K562 (cell line): ENCODE results near the gene FSCN2. TPM values are rescaled to one million over a fixed set of nuclear protein-coding genes. Genes with fewer than 3 reads are reported as not detected.

Experiments used
- HNRNPK ChIP-seq: fragments of 200-400 bp; formaldehyde crosslinking; IDR thresholded peaks from one replicate; pipeline ENCODE4 v1.6.1; 2018; ENCODE audit warnings: mild to moderate bottlenecking, low read depth, low read length; ENCODE audit not compliant: poor library complexity, severe bottlenecking
- KDM1A ChIP-seq, 2 experiments: fragments of 450-650 bp; IDR thresholded peaks; 2 replicates each; pipeline ENCODE4 v1.6.1; 2016; ENCODE audit warnings: mild to moderate bottlenecking in 2 of 2
- MBD2 ChIP-seq: sonication (generic); IDR thresholded peaks from 2 replicates; pipeline ENCODE4 v1.6.1; 2016; ENCODE audit warnings: low read depth, borderline replicate concordance
- MCM3 ChIP-seq: fragments of 450-650 bp; IDR thresholded peaks from 2 replicates; pipeline ENCODE4 v1.6.1; 2016
- NR2C1 ChIP-seq, 2 experiments: fragments of 450-650 bp; IDR thresholded peaks; 2 replicates each; pipeline ENCODE4 v1.6.1; 2017; ENCODE audit warnings: mild to moderate bottlenecking in 2 of 2, antibody characterized with exemption in 1 of 2, inconsistent platforms in 1 of 2, missing compliant biosample characterization in 1 of 2, missing genetic modification characterization in 1 of 2
- RBM22 ChIP-seq: fragments of 200-400 bp; formaldehyde crosslinking; IDR thresholded peaks from 2 replicates; pipeline ENCODE4 v1.6.1; 2018; ENCODE audit warnings: low read length, low read depth; ENCODE audit not compliant: poor library complexity, severe bottlenecking
- SUPT5H ChIP-seq: fragments of 450-650 bp; IDR thresholded peaks from 2 replicates; pipeline ENCODE4 v1.6.1; 2016
- TAF15 ChIP-seq: fragments of 200-400 bp; formaldehyde crosslinking; IDR thresholded peaks from 2 replicates; pipeline ENCODE4 v1.6.1; 2017; ENCODE audit warnings: mild to moderate bottlenecking, low read depth, low read length, moderate library complexity
- ZKSCAN1 ChIP-seq: fragments of 150-350 bp; IDR thresholded peaks from 2 replicates; pipeline ENCODE4 v1.6.1; 2016; ENCODE audit warnings: low read depth, low read length
- polyA plus RNA-seq, 8 experiments: library from polyadenylated mRNA; depleted of rRNA in 4 of 8; stranded (reverse) in 5 of 8; unstranded in 3 of 8; fragments of >200 nt; fragmentation: Nextera tagmentation in 2 of 8; fragmentation: Illumina TruSeq in 1 of 8; extraction: Ambion mirVana in 2 of 8; extraction: Trizol in 1 of 8; gene quantifications; 2 replicates each; pipeline versions ENCODE4 v1.2.1 to v1.2.3, GENCODE V29; 2011 to 2014; ENCODE audit warnings: inconsistent platforms in 1 of 8, missing spikeins in 1 of 8
- total RNA-seq, 7 experiments: library from RNA; depleted of rRNA in 6 of 7; stranded (reverse); fragments of >200 nt in 6 of 7; fragmentation: Illumina TruSeq in 2 of 7; extraction: Trizol in 2 of 7; gene quantifications; 2 replicates each; pipeline versions ENCODE4 v1.2.1 to v1.2.3, GENCODE V29; 2011 to 2021; ENCODE audit warnings: low replicate concordance in 1 of 7

Gene FSCN2
- total and polyA plus RNA-seq, 9 of the 15 experiments (the other 6 are each of a cell fraction or from before 2014, with no cell fraction given), result 0.08 TPM; not detected in 8

GRCh38 chr17:81535480-81536298, 7.5 kb downstream of the FSCN2 start (continued):
- TF ChIP-seq MCM3 (no peak), SUPT5H (peak; percentile 59), HNRNPK (peak; percentile 54), NR2C1 (IDR thresholded peaks at IDR 0.05) (no peak), NR2C1 (tag; IDR thresholded peaks at IDR 0.05) (no peak), ZKSCAN1 (no peak), RBM22 (peak; percentile 24), KDM1A (IDR thresholded peaks at IDR 0.05) (peak; percentile 83 to 84), TAF15 (no peak), MBD2 (no peak)
- TF ChIP-seq, all 486 proteins: peak for 8
